Nucleus accumbens (tissue), 56 donors: ENCODE data around the gene P2RY8.
"Not testable (repeated sequence)": the region's sequence is repeated elsewhere in the genome, so short reads cannot be mapped to it uniquely, and the experiment has no call there.

Source experiments
- DNase-seq, 56 donors: peaks; one replicate each; lab custom pipeline; 2025; lab: John Stamatoyannopoulos, UW

The P2RY8 gene

GRCh38 chrX:1546691-1547251, 9.8 kb upstream of the P2RY8 start:
- no peak for DNase-seq

GRCh38 chrX:1545776-1546408, 8.9 kb upstream of the P2RY8 start:
- DNase-seq: no peak

- no peak for DNase-seq
Measured at GRCh38 chrX:1542994-1543725, 6.2 kb upstream of the P2RY8 start.

- not testable (repeated sequence) for DNase-seq
Measured at GRCh38 chrX:1539146-1539545, 2.2 kb upstream of the P2RY8 start.

- DNase-seq: not testable (repeated sequence)
Measured at GRCh38 chrX:1537716-1538090, 718 bp upstream of the P2RY8 start.

- no peak for DNase-seq
Measured at GRCh38 chrX:1536712-1537030, 314 bp downstream of the P2RY8 start.

- no peak for DNase-seq
Measured at GRCh38 chrX:1535241-1536041, 1.5 kb downstream of the P2RY8 start.

- DNase-seq: no peak
Measured at GRCh38 chrX:1534301-1535168, 2.5 kb downstream of the P2RY8 start.

GRCh38 chrX:1533058-1533457, 3.9 kb downstream of the P2RY8 start:
- DNase-seq: no peak

- DNase-seq: no peak
Measured at GRCh38 chrX:1531096-1531890, 5.7 kb downstream of the P2RY8 start.

GRCh38 chrX:1529756-1530155, 7.2 kb downstream of the P2RY8 start:
- DNase-seq: no peak

GRCh38 chrX:1529328-1529727, 7.7 kb downstream of the P2RY8 start:
- no peak for DNase-seq

GRCh38 chrX:1528884-1529203, 8.1 kb downstream of the P2RY8 start:
- no peak for DNase-seq

- DNase-seq: no peak
Measured at GRCh38 chrX:1528186-1528883, 8.7 kb downstream of the P2RY8 start.

- DNase-seq: no peak
Measured at GRCh38 chrX:1527457-1527856, 9.5 kb downstream of the P2RY8 start.

- DNase-seq: no peak
Measured at GRCh38 chrX:1526565-1526964, 10.4 kb downstream of the P2RY8 start.

- DNase-seq: no peak
Measured at GRCh38 chrX:1525583-1526355, 11.2 kb downstream of the P2RY8 start.

- no peak for DNase-seq
Measured at GRCh38 chrX:1524874-1525582, 12.0 kb downstream of the P2RY8 start.
